ENCODE results near the gene RPS6KA4. TPM values are rescaled to one million over a fixed set of nuclear protein-coding genes. Genes with fewer than 3 reads are reported as not detected.

The RPS6KA4 gene
- total RNA-seq, 2 experiments from 2014 or later = 24.6 to 26.0 TPM

- ChIA-PET CTCF (no interaction called here), POLR2A (interaction anchor here (1.1 kb wide), 1 partner anchor 17 kb away, joined by 3 read pairs; no protein-coding TSS in a partner anchor)
- TF ChIP-seq CTCF (IDR thresholded peaks at IDR 0.05) = no peak
- no peak overlapping the region for H3K27ac Mint-ChIP-seq
- DNase-seq = no peak
- no peak for ATAC-seq
- no peak overlapping the region for H3K4me3 Mint-ChIP-seq
- intact Hi-C loops (cut with micrococcal nuclease) = no loop called here
- H3K9me3 Mint-ChIP-seq = no peaks in the 10 kb centered on the region
- peaks cover 3% of the 10 kb centered on the region for H3K4me1 Mint-ChIP-seq (ENCODE audit: low read depth)
- H3K27me3 Mint-ChIP-seq = no peaks in the 10 kb centered on the region
- H3K36me3 Mint-ChIP-seq (ENCODE audit: low read depth) = peaks cover 33% of the 10 kb centered on the region
Measured at GRCh38 chr11:64368673-64369074, 9.7 kb downstream of the RPS6KA4 start.

GRCh38 chr11:64369440-64370421 is 10.8 kb downstream of the RPS6KA4 start:
- intact Hi-C loops (cut with micrococcal nuclease) = no loop called here
- no peak for ATAC-seq
- peaks cover 3% of the 10 kb centered on the region for H3K4me1 Mint-ChIP-seq (ENCODE audit: low read depth)
- no peak overlapping the region for H3K4me3 Mint-ChIP-seq
- H3K9me3 Mint-ChIP-seq = no peaks in the 10 kb centered on the region
- no peak overlapping the region for H3K27ac Mint-ChIP-seq
- POLR2A ChIA-PET = no interaction called here
- no peaks in the 10 kb centered on the region for H3K27me3 Mint-ChIP-seq
- H3K36me3 Mint-ChIP-seq (ENCODE audit: low read depth) = peaks cover 30% of the 10 kb centered on the region
- TF ChIP-seq CTCF (IDR thresholded peaks at IDR 0.05) = no peak
- CTCF ChIA-PET = no interaction called here
- DNase-seq = no peak

- H3K9me3 Mint-ChIP-seq = no peaks in the 10 kb centered on the region
- CTCF ChIA-PET = interaction anchor here (1.3 kb wide), 1 partner anchor 11 kb away, joined by 3 read pairs; no protein-coding TSS in a partner anchor
- intact Hi-C loops (cut with micrococcal nuclease) = no loop called here
Measured at GRCh38 chr11:64371201-64371600, 12.2 kb downstream of the RPS6KA4 start.

GRCh38 chr11:64372021-64372420 is 13.1 kb downstream of the RPS6KA4 start:
- ATAC-seq (no peak), DNase-seq (no peak)
- ChIA-PET POLR2A (interaction anchor here (1.0 to 1.2 kb wide), 2 partner anchors 11 to 29 kb away, joined by 3 read pairs; no protein-coding TSS in a partner anchor), CTCF (interaction anchor here (1.3 to 2.5 kb wide), 2 partner anchors 12 to 77 kb away, joined by 3 to 9 read pairs; no protein-coding TSS in a partner anchor)
- no peak for TF ChIP-seq CTCF (IDR thresholded peaks at IDR 0.05)
- Mint-ChIP-seq H3K27me3 (no peaks in the 10 kb centered on the region), H3K27ac (no peak overlapping the region), H3K9me3 (no peaks in the 10 kb centered on the region), H3K36me3 (ENCODE audit: low read depth) (peaks cover 13% of the 10 kb centered on the region), H3K4me3 (no peak overlapping the region), H3K4me1 (ENCODE audit: low read depth) (peaks cover 3% of the 10 kb centered on the region)
- intact Hi-C loops (cut with micrococcal nuclease) = no loop called here

More at GRCh38 chr11:64371201-64371600, 12.2 kb downstream of the RPS6KA4 start:
- POLR2A ChIA-PET = no interaction called here
- peaks cover 3% of the 10 kb centered on the region for H3K4me1 Mint-ChIP-seq (ENCODE audit: low read depth)
- no peak overlapping the region for H3K4me3 Mint-ChIP-seq
- TF ChIP-seq CTCF (IDR thresholded peaks at IDR 0.05) = no peak
- H3K27ac Mint-ChIP-seq = no peak overlapping the region
- H3K36me3 Mint-ChIP-seq (ENCODE audit: low read depth) = peaks cover 19% of the 10 kb centered on the region
- ATAC-seq = no peak
- H3K27me3 Mint-ChIP-seq = no peaks in the 10 kb centered on the region
- no peak for DNase-seq

All from activated CD8-positive, alpha-beta T cell treated with anti-CD3 and anti-CD28 coated beads for 36 hours (primary cell).